T47D (cell line): ENCODE measurements around the gene ABCA2.

ENCODE experiments used
- DNase-seq, 2 experiments: peaks; one replicate each; pipeline versions ENCODE4 v3.0.0 to v3.0.0-alpha.2; 2011 to 2012; ENCODE audit warnings: low read depth in 1 of 2, low spot score in 1 of 2
- JUND ChIP-seq: IDR thresholded peaks from 2 replicates; pipeline ENCODE4 v1.6.1; 2012; ENCODE audit warnings: low read depth
- in situ Hi-C: cut with HindIII; loops from 2 replicates; pipeline ENCODE4 v1.10.0; 2016; ENCODE audit warnings: low sequenced_read_pairs, low pct_unique_long_range_greater_than_20kb

The ABCA2 gene

DNA sequence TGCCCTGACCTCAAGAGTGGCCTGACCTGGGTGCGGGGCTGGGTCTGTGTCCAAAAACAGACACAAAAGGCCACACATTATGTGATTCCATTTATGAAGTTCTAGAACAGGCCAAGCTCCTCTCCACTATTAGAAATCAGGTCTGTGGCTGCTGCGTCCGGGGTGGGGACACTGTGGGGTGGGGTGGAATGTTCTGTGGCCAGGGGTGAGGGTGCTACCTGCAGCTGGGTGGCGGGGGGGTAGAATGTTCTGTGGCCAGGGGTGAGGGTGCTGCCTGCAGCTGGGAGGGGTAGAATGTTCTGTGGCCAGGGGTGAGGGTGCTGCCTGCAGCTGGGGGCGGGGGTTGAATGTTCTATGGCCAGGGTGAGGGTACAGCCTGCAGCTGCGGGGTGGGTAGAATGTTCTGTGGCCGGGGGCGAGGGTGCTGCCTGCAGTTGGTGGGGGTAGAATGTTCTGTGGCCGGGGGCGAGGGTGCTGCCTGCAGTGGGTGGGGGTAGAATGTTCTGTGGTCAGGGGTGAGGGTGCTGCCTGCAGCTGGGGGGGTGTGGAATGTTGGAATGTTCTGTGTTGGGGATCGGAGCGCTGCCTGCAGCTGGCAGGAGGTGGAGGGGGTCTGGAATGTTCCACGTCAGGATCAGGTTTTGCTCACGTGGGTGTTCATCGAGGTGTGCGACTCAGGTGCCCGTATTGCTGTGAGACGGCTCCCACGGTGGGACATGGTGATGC lies 67.7 kb downstream of the ABCA2 start:
- in situ Hi-C loops, result no loop called here
- no peak for TF ChIP-seq JUND
- no peak for DNase-seq

GRCh38 chr9:136958898-136959850 lies 68.9 kb downstream of the ABCA2 start:
- DNase-seq, result no peak
- in situ Hi-C loops, result no loop called here
- no peak for TF ChIP-seq JUND

DNA sequence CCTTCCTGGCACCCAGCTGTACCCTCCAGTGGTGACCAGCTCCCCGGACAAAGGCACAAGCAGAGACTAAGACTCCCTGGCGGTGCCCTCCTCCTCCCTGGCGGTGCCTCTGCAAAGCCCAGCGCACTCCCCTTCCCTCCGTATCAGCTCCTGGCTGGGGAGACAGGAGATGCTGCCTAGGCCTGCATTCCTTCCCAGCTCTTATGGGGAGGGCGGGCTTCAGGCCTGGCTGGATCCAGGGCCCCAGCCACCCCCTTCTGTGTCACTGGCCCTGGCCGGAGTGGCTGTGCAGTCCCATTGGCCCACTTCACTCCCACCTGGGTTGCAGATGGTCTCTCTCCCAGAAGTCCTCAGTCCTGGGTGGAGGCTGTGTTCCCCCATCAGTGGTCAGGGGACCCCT lies 69.6 kb downstream of the ABCA2 start:
- TF ChIP-seq JUND, result no peak

DNA sequence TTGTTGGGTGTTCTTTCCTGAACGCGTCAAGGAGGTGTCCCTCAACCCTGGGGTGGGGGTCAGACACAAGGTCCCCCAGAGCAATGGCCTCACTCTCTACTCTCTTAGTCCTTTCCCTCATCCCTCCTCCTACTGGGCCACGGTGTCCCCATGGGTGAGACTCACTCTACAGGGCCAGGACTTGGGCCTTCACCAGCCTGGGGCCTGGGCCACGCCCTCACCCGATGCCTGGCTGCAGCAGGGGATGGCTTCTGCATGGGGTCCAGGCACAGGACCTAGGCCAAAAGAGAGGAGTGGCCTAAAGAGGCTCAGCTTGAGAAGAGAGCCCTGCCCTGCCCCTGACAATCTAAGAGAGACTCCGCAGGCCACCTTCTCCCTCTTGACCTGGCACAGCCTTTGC lies 70.1 kb downstream of the ABCA2 start:
- no peak for TF ChIP-seq JUND
- in situ Hi-C loops, result no loop called here
- DNase-seq, result no peak

More for the DNA sequence above, 69.6 kb downstream of the ABCA2 start:
- DNase-seq, result no peak
- in situ Hi-C loops, result no loop called here

- no peak for DNase-seq
- TF ChIP-seq JUND, result no peak
- in situ Hi-C loops, result no loop called here
These were observed 70.6 kb downstream of the ABCA2 start for GRCh38 chr9:136957461-136957860.
